GM12872 (cell line): Measurements from ENCODE around the gene TYW1B.
"Not testable (repeated sequence)": the region's sequence is repeated elsewhere in the genome, so short reads cannot be mapped to it uniquely, and the experiment has no call there.

Source experiments
- TF ChIP-seq, protein P1 (sequence below): IDR thresholded peaks from 3 replicates; pipeline ENCODE4 v1.5.1; 2011; ENCODE audit warnings: low read depth, mild to moderate bottlenecking, low read length, moderate library complexity; ENCODE audit not compliant: insufficient read depth

Gene TYW1B, protein sequence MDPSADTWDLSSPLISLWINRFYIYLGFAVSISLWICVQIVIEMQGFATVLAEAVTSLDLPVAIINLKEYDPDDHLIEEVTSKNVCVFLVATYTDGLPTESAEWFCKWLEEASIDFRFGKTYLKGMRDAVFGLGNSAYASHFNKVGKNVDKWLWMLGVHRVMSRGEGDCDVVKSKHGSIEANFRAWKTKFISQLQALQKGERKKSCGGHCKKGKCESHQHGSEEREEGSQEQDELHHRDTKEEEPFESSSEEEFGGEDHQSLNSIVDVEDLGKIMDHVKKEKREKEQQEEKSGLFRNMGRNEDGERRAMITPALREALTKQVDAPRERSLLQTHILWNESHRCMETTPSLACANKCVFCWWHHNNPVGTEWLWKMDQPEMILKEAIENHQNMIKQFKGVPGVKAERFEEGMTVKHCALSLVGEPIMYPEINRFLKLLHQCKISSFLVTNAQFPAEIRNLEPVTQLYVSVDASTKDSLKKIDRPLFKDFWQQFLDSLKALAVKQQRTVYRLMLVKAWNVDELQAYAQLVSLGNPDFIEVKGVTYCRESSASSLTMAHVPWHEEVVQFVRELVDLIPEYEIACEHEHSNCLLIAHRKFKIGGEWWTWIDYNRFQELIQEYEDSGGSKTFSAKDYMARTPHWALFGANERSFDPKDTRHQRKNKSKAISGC

DNA sequence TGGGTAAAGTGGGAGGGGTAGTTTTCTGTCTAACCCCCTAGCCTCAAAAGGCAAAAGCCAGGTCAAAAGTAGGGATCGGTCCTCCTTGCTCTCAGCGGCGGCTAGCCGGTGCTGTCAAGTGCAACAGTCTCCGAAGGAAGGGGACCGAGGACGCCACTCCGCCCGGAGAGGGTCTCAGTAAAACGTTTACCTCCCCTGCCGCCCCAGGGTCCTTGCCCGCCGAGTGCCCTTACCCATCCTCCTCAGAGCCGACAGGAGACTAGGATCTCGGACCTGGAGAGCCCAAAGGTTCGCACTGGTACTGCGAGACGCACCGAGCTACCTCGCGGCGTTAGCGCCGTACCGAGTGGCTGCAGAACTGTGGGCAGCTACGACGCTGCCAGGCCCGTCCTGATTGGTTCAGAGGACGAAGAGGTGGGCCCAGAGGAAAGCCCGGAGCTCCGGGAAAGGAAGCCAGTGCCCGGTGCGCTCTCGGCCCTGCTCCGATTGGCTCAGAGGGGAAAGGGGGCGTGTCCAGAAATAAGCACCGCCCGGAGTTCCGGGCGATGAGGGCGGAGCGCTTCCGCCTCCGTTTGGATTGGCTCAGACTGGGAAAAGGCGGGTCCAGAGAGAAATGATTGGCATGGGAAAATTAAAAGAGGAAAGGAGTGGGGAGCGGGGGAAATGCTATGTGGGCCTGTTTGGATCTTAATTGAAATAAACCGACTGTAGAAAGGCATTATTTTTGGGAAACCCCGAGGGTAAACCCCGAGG, at the start of gene TYW1B:
Gene TYW1B (minus strand): TSS at position 362 of the 753 bp plus-strand sequence. CDS start 125 bp downstream, at position 237.
- TF ChIP-seq, protein P1, sequence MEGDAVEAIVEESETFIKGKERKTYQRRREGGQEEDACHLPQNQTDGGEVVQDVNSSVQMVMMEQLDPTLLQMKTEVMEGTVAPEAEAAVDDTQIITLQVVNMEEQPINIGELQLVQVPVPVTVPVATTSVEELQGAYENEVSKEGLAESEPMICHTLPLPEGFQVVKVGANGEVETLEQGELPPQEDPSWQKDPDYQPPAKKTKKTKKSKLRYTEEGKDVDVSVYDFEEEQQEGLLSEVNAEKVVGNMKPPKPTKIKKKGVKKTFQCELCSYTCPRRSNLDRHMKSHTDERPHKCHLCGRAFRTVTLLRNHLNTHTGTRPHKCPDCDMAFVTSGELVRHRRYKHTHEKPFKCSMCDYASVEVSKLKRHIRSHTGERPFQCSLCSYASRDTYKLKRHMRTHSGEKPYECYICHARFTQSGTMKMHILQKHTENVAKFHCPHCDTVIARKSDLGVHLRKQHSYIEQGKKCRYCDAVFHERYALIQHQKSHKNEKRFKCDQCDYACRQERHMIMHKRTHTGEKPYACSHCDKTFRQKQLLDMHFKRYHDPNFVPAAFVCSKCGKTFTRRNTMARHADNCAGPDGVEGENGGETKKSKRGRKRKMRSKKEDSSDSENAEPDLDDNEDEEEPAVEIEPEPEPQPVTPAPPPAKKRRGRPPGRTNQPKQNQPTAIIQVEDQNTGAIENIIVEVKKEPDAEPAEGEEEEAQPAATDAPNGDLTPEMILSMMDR: not testable (repeated sequence)

DNA sequence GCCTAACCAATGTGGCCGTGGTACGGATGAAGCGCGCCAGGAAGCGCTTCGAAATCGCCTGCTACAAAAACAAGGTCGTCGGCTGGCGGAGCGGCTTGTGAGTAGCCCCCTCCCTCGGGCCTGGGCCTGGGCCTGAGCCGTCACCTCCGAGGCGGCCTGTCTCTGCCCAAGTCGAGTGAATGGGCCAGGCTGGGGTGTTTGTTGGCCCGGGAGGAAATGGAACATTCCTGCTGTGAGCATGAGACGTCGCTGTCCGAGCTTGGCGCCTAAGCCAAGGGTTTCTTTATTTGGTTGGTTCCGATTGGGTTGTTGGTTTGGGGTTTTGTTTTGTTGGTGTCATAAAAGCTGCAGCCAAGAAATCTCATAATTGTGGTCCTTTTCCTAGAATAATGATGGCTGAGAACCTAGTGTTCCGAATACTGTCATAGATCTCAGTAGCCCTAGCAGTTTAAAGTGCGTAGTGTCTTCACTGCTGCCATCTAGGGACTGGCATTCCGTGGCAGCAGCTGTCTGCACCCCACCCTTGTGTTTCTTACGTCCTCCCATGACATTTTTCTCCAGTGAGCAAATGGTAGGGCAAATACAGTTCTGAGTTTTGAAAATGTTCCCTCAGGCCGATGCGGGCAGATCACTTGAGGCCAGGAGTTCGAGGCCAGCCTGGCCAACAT, 1.8 kb upstream of the TYW1B start:
- TF ChIP-seq, protein P1: peak; percentile 49; the same call in 2 of the 3 replicates

DNA sequence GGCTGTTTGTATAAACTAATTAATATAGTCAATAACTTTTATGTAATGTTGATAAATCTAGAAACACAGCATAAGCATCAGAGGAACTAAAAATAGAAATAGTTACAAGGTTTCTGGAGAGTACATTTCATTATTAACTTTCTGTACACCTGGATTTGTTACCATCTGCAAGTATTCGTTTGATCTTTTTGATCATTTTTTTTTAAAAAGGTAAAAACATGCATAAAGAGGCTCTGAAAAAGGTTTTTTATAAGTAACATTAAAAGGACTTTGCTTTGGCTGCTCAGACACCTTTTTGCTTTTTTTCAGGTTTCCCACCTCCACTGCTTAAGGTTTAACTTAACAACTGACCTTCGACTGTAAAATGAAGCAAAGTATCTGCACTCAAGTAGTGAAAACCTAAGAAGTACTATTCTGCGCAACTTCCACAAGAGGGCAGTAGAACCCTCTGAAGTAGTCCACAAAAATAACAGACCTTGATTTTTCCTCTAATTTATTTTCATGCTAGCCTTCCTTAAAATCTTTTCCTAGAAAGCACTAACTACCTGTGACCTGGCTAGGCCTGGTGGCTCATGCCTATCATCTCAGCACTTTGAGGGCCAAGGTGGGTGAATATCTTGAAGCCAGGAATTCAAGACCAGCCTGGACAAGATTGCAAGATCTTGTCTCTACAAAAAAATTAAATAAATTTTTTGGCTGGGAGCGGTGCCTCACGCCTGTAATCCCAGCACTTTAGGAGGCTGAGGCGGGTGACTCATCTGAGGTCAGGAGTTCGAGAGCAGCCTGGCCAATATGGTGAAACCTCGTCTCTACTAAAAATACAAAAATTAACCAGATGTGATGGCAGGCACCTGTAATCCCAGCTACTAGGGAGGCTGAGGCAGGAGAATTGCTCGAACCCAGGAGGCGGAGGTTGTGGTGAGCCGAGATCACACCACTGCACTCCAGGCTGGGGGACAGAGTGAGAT, 4.0 kb downstream of the TYW1B start:
- TF ChIP-seq, protein P1: peak; percentile 5; the same call in 1 of the 3 replicates

DNA sequence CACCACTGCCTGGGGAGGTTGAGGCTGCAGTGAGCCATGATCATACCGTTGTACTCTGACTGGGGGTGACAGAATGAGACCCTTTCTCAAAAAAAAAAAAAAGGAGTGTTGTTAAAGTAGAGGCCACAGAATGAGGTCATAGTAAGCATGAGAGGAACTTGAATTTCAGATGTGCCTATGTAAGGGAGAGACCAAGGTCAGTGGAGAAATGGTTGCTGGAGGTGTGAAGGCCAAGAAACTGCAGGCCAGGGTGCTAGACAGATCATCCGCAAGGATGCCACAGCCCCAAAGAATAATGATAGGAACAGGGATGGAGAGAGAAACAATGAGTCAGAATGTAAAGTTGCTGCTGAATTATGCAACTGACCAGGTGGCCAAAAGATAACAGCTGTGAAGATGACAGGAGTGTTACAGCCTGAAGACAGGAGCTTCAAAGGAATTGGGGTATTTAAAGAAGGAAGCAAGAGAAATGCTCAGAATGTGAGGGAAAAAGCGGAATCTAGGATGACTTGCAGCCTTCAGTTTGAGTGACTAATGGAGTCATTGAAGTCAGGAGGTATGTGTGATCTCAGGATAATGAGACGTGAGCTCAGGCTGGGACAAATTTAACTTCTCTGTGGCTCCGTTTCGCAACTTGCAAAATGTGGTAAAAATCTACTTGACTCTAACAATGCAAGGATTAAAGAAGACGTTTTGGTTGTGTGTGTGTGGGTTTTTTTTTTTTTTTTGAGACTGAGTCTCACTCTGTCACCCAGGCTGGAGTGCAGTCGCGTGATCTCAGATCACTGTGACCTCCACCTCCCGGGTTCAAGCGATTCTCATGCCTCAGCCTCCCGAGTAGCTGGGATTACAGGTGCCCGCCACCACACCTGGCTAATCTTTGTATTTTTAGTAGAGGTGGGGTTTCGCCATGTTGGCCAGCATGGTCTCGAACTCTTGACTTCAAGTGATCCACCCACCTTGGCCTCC, 22.2 kb downstream of the TYW1B start:
- TF ChIP-seq, protein P1: no peak

DNA sequence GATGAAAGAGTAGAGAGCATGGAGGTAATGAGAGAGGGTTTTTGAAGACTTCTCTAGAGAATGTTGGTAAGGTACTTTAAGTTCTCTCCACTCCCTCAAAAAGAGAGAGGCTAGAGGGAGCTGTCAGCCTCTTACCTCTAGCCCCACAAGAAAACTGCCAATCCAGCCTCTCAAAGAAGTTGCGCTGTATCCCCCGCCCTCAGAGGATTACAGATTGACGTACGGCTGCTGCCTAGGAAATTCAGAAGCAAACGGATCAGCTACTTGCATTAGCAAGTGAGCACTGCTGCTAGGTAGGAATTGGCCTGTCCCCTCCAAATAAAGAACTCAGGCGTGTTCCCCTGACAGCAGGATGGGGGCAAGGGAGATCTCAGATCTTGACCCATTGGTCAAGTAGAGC, 34.2 kb downstream of the TYW1B start:
- TF ChIP-seq, protein P1: no peak
